H1 (cell line): ENCODE results near the gene ANP32A. TPM values are rescaled to one million over a fixed set of nuclear protein-coding genes. Genes with fewer than 3 reads are reported as not detected.

ENCODE experiments used
- CTCF ChIA-PET: fragments of 300-600 bp; sonication (Branson Sonifier 250); formaldehyde crosslinking; loops from one replicate; lab custom pipeline; 2021; ENCODE audit not compliant: partially characterized antibody; lab: Charles Lee
- POLR2A ChIA-PET: fragments of 300-600 bp; sonication (Branson Sonifier 250); formaldehyde crosslinking; loops from one replicate; lab custom pipeline; 2021; ENCODE audit warnings: inconsistent platforms; ENCODE audit not compliant: partially characterized antibody; lab: Charles Lee
- DNase-seq, 2 experiments: peaks; one replicate each; pipeline versions ENCODE4 v3.0.0 to v3.0.0-alpha.2; 2010 to 2022; ENCODE audit warnings: low spot score in 2 of 2, low read depth in 1 of 2, mixed read lengths in 1 of 2
- FAIRE-seq: peaks from 2 replicates; lab custom pipeline; 2011; peaks lifted over from hg19 to GRCh38; lab: Jason Lieb, UNC
- H2AFZ ChIP-seq: 2 replicates; pipeline ENCODE4 v1.8.1; 2012; ENCODE audit warnings: low read length, inconsistent platforms
- H2AK5ac ChIP-seq: 2 replicates; pipeline ENCODE4 v1.6.1; 2013; ENCODE audit warnings: low read depth, low read length
- H2BK120ac ChIP-seq: replicated peaks from 2 replicates; pipeline ENCODE3; 2013; ENCODE audit warnings: low read depth, low read length, inconsistent platforms
- H2BK12ac ChIP-seq: 2 replicates; pipeline ENCODE4 v1.6.1; 2013; ENCODE audit warnings: low read depth, low read length
- H2BK15ac ChIP-seq: 2 replicates; pipeline ENCODE4 v1.6.1; 2013; ENCODE audit warnings: low read length
- H2BK20ac ChIP-seq: 2 replicates; pipeline ENCODE4 v1.6.1; 2013; ENCODE audit warnings: low read length
- H2BK5ac ChIP-seq: 2 replicates; pipeline ENCODE4 v1.6.1; 2013; ENCODE audit warnings: low read depth, low read length
- H3K14ac ChIP-seq: 2 replicates; pipeline ENCODE4 v1.6.1; 2013; ENCODE audit warnings: inconsistent platforms; ENCODE audit not compliant: insufficient read length
- H3K18ac ChIP-seq: 2 replicates; pipeline ENCODE4 v1.6.1; 2013; ENCODE audit warnings: low read length; ENCODE audit errors: extremely low read depth
- H3K23ac ChIP-seq: 2 replicates; pipeline ENCODE4 v1.6.1; 2013; ENCODE audit warnings: inconsistent platforms; ENCODE audit not compliant: insufficient read length
- H3K23me2 ChIP-seq: 2 replicates; pipeline ENCODE4 v1.6.1; 2013; ENCODE audit warnings: low read depth, low read length
- H3K27ac ChIP-seq: 2 replicates; pipeline ENCODE4 v1.6.1; 2011; ENCODE audit warnings: low read depth, low read length, inconsistent platforms
- H3K27me3 ChIP-seq, 4 experiments: replicated peaks in 1 of 4; 1 replicate in 1 of 4; 2 replicates in 3 of 4; pipeline versions ENCODE4 v1.6.1 to v1.8.1; 2011 to 2013; ENCODE audit warnings: low read length in 3 of 4, mild to moderate bottlenecking in 3 of 4, inconsistent platforms in 2 of 4, mixed read lengths in 2 of 4, moderate library complexity in 1 of 4; ENCODE audit not compliant: control insufficient read depth in 3 of 4, insufficient read depth in 3 of 4; ENCODE audit errors: extremely low read depth in 1 of 4
- H3K36me3 ChIP-seq, 4 experiments: 2 replicates each; pipeline versions ENCODE4 v1.6.1 to v1.8.1; 2011 to 2013; ENCODE audit warnings: mild to moderate bottlenecking in 4 of 4, low read length in 3 of 4, moderate library complexity in 2 of 4, control low read depth in 1 of 4, inconsistent platforms in 1 of 4; ENCODE audit not compliant: insufficient read depth in 4 of 4, control insufficient read depth in 2 of 4
- H3K4ac ChIP-seq: replicated peaks from 2 replicates; pipeline ENCODE3; 2013; ENCODE audit warnings: low read length, low read depth, mixed read lengths, inconsistent platforms; ENCODE audit not compliant: insufficient read length
- H3K4me1 ChIP-seq, 4 experiments: replicated peaks in 1 of 4; 1 replicate in 1 of 4; 2 replicates in 3 of 4; pipeline versions ENCODE4 v1.6.1 to v1.8.1; 2011 to 2013; ENCODE audit warnings: low read length in 3 of 4, inconsistent platforms in 2 of 4, mixed read lengths in 1 of 4; ENCODE audit not compliant: insufficient read depth in 4 of 4, control insufficient read depth in 3 of 4
- H3K4me2 ChIP-seq, 2 experiments: 2 replicates each; pipeline versions ENCODE4 v1.6.1 to v1.8.1; 2011 to 2013; ENCODE audit warnings: low read depth in 2 of 2, low read length in 2 of 2, control low read depth in 1 of 2, inconsistent platforms in 1 of 2, mild to moderate bottlenecking in 1 of 2; ENCODE audit not compliant: insufficient read depth in 1 of 2
- H3K4me3 ChIP-seq, 4 experiments: fragments of 200-600, 300-600 bp in 1 of 4; sonication (generic), shearing (Covaris generic), sonication (Bioruptor Twin) in 1 of 4; 2 replicates each; pipeline versions ENCODE4 v1.5.1 to v1.8.1; 2011 to 2016; ENCODE audit warnings: low read length in 4 of 4, low read depth in 3 of 4, control low read depth in 2 of 4, inconsistent platforms in 2 of 4, mild to moderate bottlenecking in 2 of 4, mixed read lengths in 1 of 4, moderate library complexity in 1 of 4; ENCODE audit not compliant: insufficient read depth in 2 of 4; ENCODE audit errors: extremely low read depth in 1 of 4
- H3K56ac ChIP-seq: replicated peaks from 2 replicates; pipeline ENCODE3; 2013; ENCODE audit warnings: low read depth, mild to moderate bottlenecking, mixed read lengths, low read length, inconsistent platforms; ENCODE audit not compliant: insufficient read length
- H3K79me1 ChIP-seq: 2 replicates; pipeline ENCODE4 v1.6.1; 2013; ENCODE audit warnings: low read depth, low read length, control low read depth
- H3K79me2 ChIP-seq, 2 experiments: 2 replicates each; pipeline versions ENCODE4 v1.6.1 to v1.8.1; 2012 to 2013; ENCODE audit warnings: low read length in 2 of 2, mild to moderate bottlenecking in 2 of 2, inconsistent platforms in 1 of 2; ENCODE audit not compliant: insufficient read depth in 2 of 2, control insufficient read depth in 1 of 2
- H3K9ac ChIP-seq, 4 experiments: replicated peaks in 1 of 4; 1 replicate in 1 of 4; 2 replicates in 3 of 4; pipeline versions ENCODE4 v1.6.1 to v1.8.1; 2011 to 2013; ENCODE audit warnings: low read depth in 3 of 4, low read length in 3 of 4, control low read depth in 2 of 4, mild to moderate bottlenecking in 2 of 4, moderate library complexity in 2 of 4, inconsistent platforms in 1 of 4; ENCODE audit errors: extremely low read depth in 1 of 4
- H3K9me3 ChIP-seq, 2 experiments: 2 replicates each; pipeline versions ENCODE4 v1.6.1 to v1.8.1; 2012 to 2013; ENCODE audit warnings: mild to moderate bottlenecking in 2 of 2, moderate library complexity in 2 of 2, control low read depth in 1 of 2, inconsistent platforms in 1 of 2, low read depth in 1 of 2, low read length in 1 of 2, mixed read lengths in 1 of 2; ENCODE audit not compliant: insufficient read depth in 2 of 2
- H4K20me1 ChIP-seq, 2 experiments: replicated peaks in 1 of 2; 2 replicates each; pipeline versions ENCODE3 to v1.8.1; 2011 to 2013; ENCODE audit warnings: inconsistent platforms in 2 of 2, low read length in 2 of 2, mild to moderate bottlenecking in 1 of 2; ENCODE audit not compliant: insufficient read depth in 2 of 2, control insufficient read depth in 1 of 2
- H4K5ac ChIP-seq: 2 replicates; pipeline ENCODE4 v1.6.1; 2013; ENCODE audit warnings: low read length, low read depth, mixed read lengths, inconsistent platforms; ENCODE audit not compliant: insufficient read length
- H4K8ac ChIP-seq: 2 replicates; pipeline ENCODE4 v1.8.0; 2013; ENCODE audit warnings: mild to moderate bottlenecking, moderate library complexity, low read length, inconsistent platforms; ENCODE audit not compliant: insufficient read depth; ENCODE audit errors: extremely low read depth
- H4K91ac ChIP-seq: replicated peaks from 2 replicates; pipeline ENCODE3; 2013; ENCODE audit warnings: low read length, mixed read lengths, inconsistent platforms; ENCODE audit not compliant: insufficient read length
- ATF3 ChIP-seq: IDR thresholded peaks from 2 replicates; pipeline ENCODE4 v1.6.1; 2011; ENCODE audit warnings: low read depth, mild to moderate bottlenecking, low read length; ENCODE audit not compliant: insufficient read depth
- CTBP2 ChIP-seq: IDR thresholded peaks from 2 replicates; pipeline ENCODE4 v1.7.0; 2011; ENCODE audit warnings: borderline replicate concordance, mild to moderate bottlenecking, moderate library complexity, mixed read lengths, low read length; ENCODE audit not compliant: insufficient read depth, insufficient read length
- E2F6 ChIP-seq: IDR thresholded peaks from 2 replicates; pipeline ENCODE4 v1.6.1; 2012; ENCODE audit warnings: inconsistent platforms
- EZH2 ChIP-seq: fragments of 200-600 bp; sonication (generic); IDR thresholded peaks from 2 replicates; pipeline ENCODE4 v1.7.1; 2012; ENCODE audit warnings: low read depth, mild to moderate bottlenecking, moderate library complexity, low read length, inconsistent platforms; ENCODE audit not compliant: severe bottlenecking
- JUN ChIP-seq: IDR thresholded peaks from 2 replicates; pipeline ENCODE4 v1.6.1; 2011; ENCODE audit warnings: low read depth, mild to moderate bottlenecking, improper control_type of control experiment, low read length
- MAX ChIP-seq: IDR thresholded peaks from 2 replicates; pipeline ENCODE4 v1.6.1; 2012; ENCODE audit warnings: inconsistent platforms
- POLR2A ChIP-seq, 2 experiments: IDR thresholded peaks; 1 replicate in 1 of 2; 2 replicates in 1 of 2; pipeline ENCODE4 v1.6.1; 2011; ENCODE audit warnings: low read depth in 2 of 2, low read length in 2 of 2, mild to moderate bottlenecking in 2 of 2; ENCODE audit errors: control extremely low read depth in 1 of 2
- POU5F1 ChIP-seq: IDR thresholded peaks from 2 replicates; pipeline ENCODE4 v1.6.1; 2011; ENCODE audit warnings: low read depth, mild to moderate bottlenecking, low read length, moderate library complexity
- SP1 ChIP-seq: IDR thresholded peaks from 2 replicates; pipeline ENCODE4 v1.6.1; 2011; ENCODE audit warnings: low read depth, low read length
- USF2 ChIP-seq: IDR thresholded peaks from 2 replicates; pipeline ENCODE4 v1.6.1; 2011; ENCODE audit warnings: low read length, improper control_type of control experiment
- WGBS, 2 experiments: shearing (Covaris generic) in 1 of 2; methylation state at CpG; one replicate each; pipeline versions ENCODE4 v1.1.6 to v1.1.7; 2013 to 2015; ENCODE audit warnings: low lambda C conversion rate in 2 of 2, mixed read lengths in 2 of 2, inconsistent platforms in 1 of 2, low coverage in 1 of 2, missing lambda C conversion rate in 1 of 2; ENCODE audit not compliant: insufficient replicate concordance in 2 of 2, insufficient coverage in 1 of 2, insufficient read length in 1 of 2; ENCODE audit errors: extremely low coverage in 1 of 2, missing lambda C conversion rate in 1 of 2; 5-methylcytosine and 5-hydroxymethylcytosine counted together
- polyA plus RNA-seq, 7 experiments: library from polyadenylated mRNA; depleted of rRNA in 3 of 7; stranded (reverse) in 5 of 7; unstranded in 2 of 7; fragments of >200 nt in 5 of 7; fragments of 200-250 nt in 2 of 7; gene quantifications; 1 replicate in 5 of 7; 2 replicates in 1 of 7; 4 replicates in 1 of 7; pipeline versions ENCODE4 v1.2.1 to v1.2.3, GENCODE V29; 2011 to 2013; ENCODE audit warnings: missing spikeins in 2 of 7, mixed read lengths in 2 of 7
- total RNA-seq: library from RNA; stranded (reverse); fragmentation: NEBNext Ultra II Directional; extraction: Animal tissue kit (Norgen Biotek cat#: 25700); gene quantifications from 2 replicates; pipeline ENCODE4 v1.2.1, GENCODE V29; 2021

ANP32A gene
- total and polyA plus RNA-seq, 2 of the 8 experiments (the other 6 are each of a cell fraction or from before 2014, with no cell fraction given): 70.8 to 295 TPM

- H3K56ac ChIP-seq: no peak overlapping the region
- no peaks in the 10 kb centered on the region; the same call in 1 of the 2 replicates for H3K23me2 ChIP-seq
- no peak overlapping the region for H3K4ac ChIP-seq
- H4K91ac ChIP-seq: no peak overlapping the region
- TF ChIP-seq ATF3: no peak
- TF ChIP-seq SP1: no peak
- TF ChIP-seq JUN: no peak
- no peak for TF ChIP-seq CTBP2
- TF ChIP-seq USF2: no peak
- no peak for TF ChIP-seq MAX
- no peak for TF ChIP-seq POLR2A (IDR thresholded peaks at IDR 0.05; ENCODE audit: control extremely low read depth in 1 of 2, low read depth in 2 of 2, low read length in 2 of 2)
- TF ChIP-seq EZH2: no peak
- no peak for TF ChIP-seq E2F6
- no peak for TF ChIP-seq POU5F1
- POLR2A ChIA-PET: no interaction called here
- FAIRE-seq: no peak
- H2BK120ac ChIP-seq: no peak overlapping the region
- H2BK20ac ChIP-seq: no peak overlapping the region
- peaks cover 0 to 3% of the 10 kb centered on the region in 2 experiments; a peak in 1 of 4 replicates for H3K9me3 ChIP-seq
- no peak overlapping the region for H4K8ac ChIP-seq
- no peak overlapping the region for H2BK12ac ChIP-seq
- CTCF ChIA-PET: interaction anchor here (0.9 to 1.9 kb wide), 6 partner anchors 16 to 343 kb away, joined by 3 to 8 read pairs (median 4); no protein-coding TSS in a partner anchor
- no peak overlapping the region for H3K14ac ChIP-seq
- H2AK5ac ChIP-seq: no peak overlapping the region
- no peak overlapping the region for H2AFZ ChIP-seq
- H2BK5ac ChIP-seq: no peak overlapping the region
- 92% methylated on average over 2 of the region's 2 CpGs; no CpG with 5 or more reads in 1 of the 2 experiments for WGBS, 2 experiments
- H2BK15ac ChIP-seq: no peak overlapping the region
- no peaks in the 10 kb centered on the region for H3K36me3 ChIP-seq
- H4K20me1 ChIP-seq: no peaks in the 10 kb centered on the region
- H3K79me2 ChIP-seq: no peaks in the 10 kb centered on the region
- H3K23ac ChIP-seq: no peak overlapping the region
- no peak overlapping the region for H3K4me3 ChIP-seq
- no peak for DNase-seq
- H3K27me3 ChIP-seq: no peaks in the 10 kb centered on the region; a peak in 1 of 7 replicates
- no peak overlapping the region for H3K18ac ChIP-seq
- H3K4me2 ChIP-seq: no peak overlapping the region
- no peaks in the 10 kb centered on the region for H3K4me1 ChIP-seq
- no peaks in the 10 kb centered on the region for H3K79me1 ChIP-seq
- no peak overlapping the region for H3K27ac ChIP-seq
- no peak overlapping the region for H3K9ac ChIP-seq
- no peak overlapping the region for H4K5ac ChIP-seq
Observed at GRCh38 chr15:68868296-68868695, 47.6 kb upstream of the ANP32A start.
